HEK293 (cell line): ENCODE measurements around the gene CYP4F3.
A peak's percentile ranks its signal among the peaks of the same experiment; 100 is the strongest.

Source experiments
- CTCF ChIA-PET: fragments of 350-600 bp; formaldehyde crosslinking; extraction: SDS; loops from one replicate; lab custom pipeline; 2021; ENCODE audit warnings: antibody characterized with exemption; lab: Yijun Ruan, JAX
- POLR2A ChIA-PET: fragments of 300-600 bp; formaldehyde crosslinking; extraction: SDS; loops from one replicate; lab custom pipeline; 2020; ENCODE audit warnings: antibody characterized with exemption, inconsistent platforms; lab: Yijun Ruan, JAX
- H3K27ac ChIP-seq: fragments of 200-500 bp; sonication (Bioruptor generic); 2 replicates; pipeline ENCODE4 v1.5.1; 2014; ENCODE audit warnings: low read depth, low read length, control low read depth, inconsistent platforms; ENCODE audit errors: extremely low read depth
- H3K36me3 ChIP-seq, 2 experiments: fragments of 200-500 bp in 1 of 2; sonication (Bioruptor generic) in 1 of 2; 1 replicate in 1 of 2; 2 replicates in 1 of 2; pipeline ENCODE4 v1.5.1; 2014 to 2017; ENCODE audit warnings: inconsistent platforms in 2 of 2, low read length in 2 of 2; ENCODE audit not compliant: control insufficient read depth in 2 of 2, insufficient read depth in 1 of 2
- H3K4me1 ChIP-seq: fragments of 200-500 bp; sonication (Bioruptor generic); 2 replicates; pipeline ENCODE4 v1.5.1; 2014; ENCODE audit warnings: mild to moderate bottlenecking, low read length, inconsistent platforms; ENCODE audit not compliant: control insufficient read depth, insufficient read depth
- H3K4me3 ChIP-seq: 2 replicates; pipeline ENCODE4 v1.5.1; 2011; ENCODE audit warnings: low read depth, mild to moderate bottlenecking, control low read depth, low read length, moderate library complexity
- H3K9me3 ChIP-seq: fragments of 200-500 bp; sonication (Bioruptor generic); 2 replicates; pipeline ENCODE4 v1.5.1; 2014; ENCODE audit warnings: low read depth, low read length, inconsistent platforms; ENCODE audit not compliant: control insufficient read depth, insufficient read depth
- EGR2 ChIP-seq: fragments of 450-650 bp; formaldehyde crosslinking; IDR thresholded peaks from 2 replicates; pipeline ENCODE4 v1.5.1; 2016; ENCODE audit warnings: low read depth, missing biosample characterization, missing genetic modification characterization
- KLF1 ChIP-seq: fragments of 450-650 bp; formaldehyde crosslinking; IDR thresholded peaks from 2 replicates; pipeline ENCODE4 v1.5.1; 2016; ENCODE audit warnings: missing biosample characterization, missing genetic modification characterization
- KLF8 ChIP-seq: fragments of 450-650 bp; formaldehyde crosslinking; IDR thresholded peaks from 2 replicates; pipeline ENCODE4 v1.5.1; 2016; ENCODE audit warnings: missing biosample characterization, missing genetic modification characterization
- TCF7L2 ChIP-seq: IDR thresholded peaks from 2 replicates; pipeline ENCODE4 v1.6.1; 2011; ENCODE audit warnings: low read depth, mild to moderate bottlenecking, inconsistent platforms, low read length, moderate library complexity, borderline replicate concordance
- ZFHX2 ChIP-seq: fragments of 450-650 bp; formaldehyde crosslinking; conservative IDR thresholded peaks from 2 replicates; pipeline ENCODE4 v1.5.1; 2016; ENCODE audit warnings: missing biosample characterization, missing genetic modification characterization
- ZNF146 ChIP-seq: fragments of 450-650 bp; formaldehyde crosslinking; IDR thresholded peaks from 2 replicates; pipeline ENCODE4 v1.5.1; 2016; ENCODE audit warnings: missing biosample characterization, missing genetic modification characterization
- ZNF221 ChIP-seq: fragments of 450-650 bp; formaldehyde crosslinking; IDR thresholded peaks from 2 replicates; pipeline ENCODE4 v1.5.1; 2017; ENCODE audit warnings: missing biosample characterization, missing genetic modification characterization, borderline replicate concordance
- ZNF292 ChIP-seq: fragments of 450-650 bp; formaldehyde crosslinking; IDR thresholded peaks from 2 replicates; pipeline ENCODE4 v1.5.1; 2016; ENCODE audit warnings: low read depth, missing biosample characterization, missing genetic modification characterization, borderline replicate concordance
- ZNF302 ChIP-seq: fragments of 450-650 bp; formaldehyde crosslinking; IDR thresholded peaks from 2 replicates; pipeline ENCODE4 v1.5.1; 2016; ENCODE audit warnings: missing biosample characterization, missing genetic modification characterization, low read depth
- ZNF335 ChIP-seq: fragments of 450-650 bp; formaldehyde crosslinking; conservative IDR thresholded peaks from 2 replicates; pipeline ENCODE4 v1.5.1; 2016; ENCODE audit warnings: missing biosample characterization, missing genetic modification characterization
- ZNF341 ChIP-seq: fragments of 450-650 bp; formaldehyde crosslinking; IDR thresholded peaks from 2 replicates; pipeline ENCODE4; 2016; ENCODE audit warnings: low read depth, missing biosample characterization, missing genetic modification characterization
- ZNF394 ChIP-seq: fragments of 450-650 bp; formaldehyde crosslinking; IDR thresholded peaks from 2 replicates; pipeline ENCODE4 v1.5.1; 2016; ENCODE audit warnings: missing biosample characterization, missing genetic modification characterization, mild to moderate bottlenecking, moderate library complexity, borderline replicate concordance
- ZNF426 ChIP-seq: fragments of 450-650 bp; formaldehyde crosslinking; IDR thresholded peaks from 2 replicates; pipeline ENCODE4 v1.5.1; 2017; ENCODE audit warnings: missing biosample characterization, missing genetic modification characterization, mild to moderate bottlenecking, inconsistent platforms, moderate library complexity
- ZNF48 ChIP-seq: fragments of 450-650 bp; formaldehyde crosslinking; IDR thresholded peaks from 2 replicates; pipeline ENCODE4 v1.5.1; 2016; ENCODE audit warnings: missing biosample characterization, missing genetic modification characterization
- ZNF585B ChIP-seq: fragments of 450-650 bp; formaldehyde crosslinking; IDR thresholded peaks from 2 replicates; pipeline ENCODE4 v1.5.1; 2016; ENCODE audit warnings: missing biosample characterization, missing genetic modification characterization
- ZNF677 ChIP-seq: fragments of 450-650 bp; IDR thresholded peaks from 2 replicates; pipeline ENCODE4 v1.5.0; 2018; ENCODE audit warnings: missing biosample characterization, mild to moderate bottlenecking, missing genetic modification characterization, moderate library complexity
- ZNF701 ChIP-seq: fragments of 450-650 bp; formaldehyde crosslinking; IDR thresholded peaks from 2 replicates; pipeline ENCODE4 v1.5.1; 2016; ENCODE audit warnings: missing biosample characterization, missing genetic modification characterization
- ZNF747 ChIP-seq: fragments of 450-650 bp; formaldehyde crosslinking; IDR thresholded peaks from 2 replicates; pipeline ENCODE4 v1.5.1; 2016; ENCODE audit warnings: missing biosample characterization, missing genetic modification characterization
- TF ChIP-seq, protein P1 (sequence below): fragments of 450-650 bp; formaldehyde crosslinking; IDR thresholded peaks from 2 replicates; pipeline ENCODE4 v1.5.1; 2016; ENCODE audit warnings: missing biosample characterization, missing genetic modification characterization
- TF ChIP-seq, protein P2 (sequence below): fragments of 450-650 bp; formaldehyde crosslinking; IDR thresholded peaks from 2 replicates; pipeline ENCODE4 v1.5.1; 2016; ENCODE audit warnings: missing biosample characterization, missing genetic modification characterization
- TF ChIP-seq, protein P3 (sequence below): fragments of 450-650 bp; formaldehyde crosslinking; IDR thresholded peaks from 2 replicates; pipeline ENCODE4 v1.5.1; 2016; ENCODE audit warnings: missing biosample characterization, missing genetic modification characterization
- TF ChIP-seq, protein P4 (sequence below): fragments of 450-650 bp; formaldehyde crosslinking; IDR thresholded peaks from 2 replicates; pipeline ENCODE4 v1.5.1; 2016; ENCODE audit warnings: missing biosample characterization, missing genetic modification characterization, low read depth
- TF ChIP-seq, protein P5 (sequence below): fragments of 450-650 bp; formaldehyde crosslinking; IDR thresholded peaks from 2 replicates; pipeline ENCODE4 v1.5.1; 2016; ENCODE audit warnings: missing biosample characterization, missing genetic modification characterization

CYP4F3 gene

DNA sequence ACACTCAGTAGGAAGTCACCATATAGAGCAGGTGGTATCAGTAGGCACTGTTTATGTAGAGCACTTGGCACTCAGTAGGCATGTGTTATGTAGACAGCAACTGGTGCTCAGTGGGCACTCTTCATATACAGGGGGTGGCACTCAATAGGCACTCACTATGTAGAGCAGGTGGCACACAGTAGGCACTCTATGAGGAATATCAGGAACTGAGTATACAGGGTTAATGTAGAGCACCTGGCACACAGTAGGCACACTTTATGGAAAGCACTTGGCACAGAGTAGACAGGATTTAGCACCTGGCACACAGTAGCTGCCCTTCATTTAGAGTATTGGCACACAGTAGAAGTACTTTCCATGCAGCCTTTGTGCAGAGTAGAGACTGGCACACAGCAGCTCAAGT is 1.1 kb upstream of the CYP4F3 start:
- H3K9me3 ChIP-seq = no peaks in the 10 kb centered on the region
- ChIA-PET POLR2A (no interaction called here), CTCF (no interaction called here)
- no peak for TF ChIP-seq ZNF221 (tag by site-specific recombination)
- TF ChIP-seq, protein P1, sequence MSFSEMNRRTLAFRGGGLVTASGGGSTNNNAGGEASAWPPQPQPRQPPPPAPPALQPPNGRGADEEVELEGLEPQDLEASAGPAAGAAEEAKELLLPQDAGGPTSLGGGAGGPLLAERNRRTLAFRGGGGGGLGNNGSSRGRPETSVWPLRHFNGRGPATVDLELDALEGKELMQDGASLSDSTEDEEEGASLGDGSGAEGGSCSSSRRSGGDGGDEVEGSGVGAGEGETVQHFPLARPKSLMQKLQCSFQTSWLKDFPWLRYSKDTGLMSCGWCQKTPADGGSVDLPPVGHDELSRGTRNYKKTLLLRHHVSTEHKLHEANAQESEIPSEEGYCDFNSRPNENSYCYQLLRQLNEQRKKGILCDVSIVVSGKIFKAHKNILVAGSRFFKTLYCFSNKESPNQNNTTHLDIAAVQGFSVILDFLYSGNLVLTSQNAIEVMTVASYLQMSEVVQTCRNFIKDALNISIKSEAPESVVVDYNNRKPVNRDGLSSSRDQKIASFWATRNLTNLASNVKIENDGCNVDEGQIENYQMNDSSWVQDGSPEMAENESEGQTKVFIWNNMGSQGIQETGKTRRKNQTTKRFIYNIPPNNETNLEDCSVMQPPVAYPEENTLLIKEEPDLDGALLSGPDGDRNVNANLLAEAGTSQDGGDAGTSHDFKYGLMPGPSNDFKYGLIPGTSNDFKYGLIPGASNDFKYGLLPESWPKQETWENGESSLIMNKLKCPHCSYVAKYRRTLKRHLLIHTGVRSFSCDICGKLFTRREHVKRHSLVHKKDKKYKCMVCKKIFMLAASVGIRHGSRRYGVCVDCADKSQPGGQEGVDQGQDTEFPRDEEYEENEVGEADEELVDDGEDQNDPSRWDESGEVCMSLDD (tag by site-specific recombination) = no peak
- TF ChIP-seq, protein P2, sequence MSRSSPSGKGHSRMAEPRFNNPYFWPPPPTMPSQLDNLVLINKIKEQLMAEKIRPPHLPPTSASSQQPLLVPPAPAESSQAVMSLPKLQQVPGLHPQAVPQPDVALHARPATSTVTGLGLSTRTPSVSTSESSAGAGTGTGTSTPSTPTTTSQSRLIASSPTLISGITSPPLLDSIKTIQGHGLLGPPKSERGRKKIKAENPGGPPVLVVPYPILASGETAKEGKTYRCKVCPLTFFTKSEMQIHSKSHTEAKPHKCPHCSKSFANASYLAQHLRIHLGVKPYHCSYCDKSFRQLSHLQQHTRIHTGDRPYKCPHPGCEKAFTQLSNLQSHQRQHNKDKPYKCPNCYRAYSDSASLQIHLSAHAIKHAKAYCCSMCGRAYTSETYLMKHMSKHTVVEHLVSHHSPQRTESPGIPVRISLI = no peak
- TF ChIP-seq ZNF341 = no peak
- TF ChIP-seq ZNF146 = no peak
- TF ChIP-seq ZNF585B = no peak
- no peak for TF ChIP-seq ZNF335 (tag by site-specific recombination)
- no peak for TF ChIP-seq ZNF677
- no peak for TF ChIP-seq ZNF292 (tag by site-specific recombination)
- no peak for TF ChIP-seq ZNF701 (tag by site-specific recombination)
- no peak for TF ChIP-seq KLF8 (tag by site-specific recombination)
- H3K36me3 ChIP-seq = no peaks in the 10 kb centered on the region
- no peaks in the 10 kb centered on the region for H3K4me1 ChIP-seq
- no peak overlapping the region for H3K27ac ChIP-seq
- H3K4me3 ChIP-seq = no peak overlapping the region

DNA sequence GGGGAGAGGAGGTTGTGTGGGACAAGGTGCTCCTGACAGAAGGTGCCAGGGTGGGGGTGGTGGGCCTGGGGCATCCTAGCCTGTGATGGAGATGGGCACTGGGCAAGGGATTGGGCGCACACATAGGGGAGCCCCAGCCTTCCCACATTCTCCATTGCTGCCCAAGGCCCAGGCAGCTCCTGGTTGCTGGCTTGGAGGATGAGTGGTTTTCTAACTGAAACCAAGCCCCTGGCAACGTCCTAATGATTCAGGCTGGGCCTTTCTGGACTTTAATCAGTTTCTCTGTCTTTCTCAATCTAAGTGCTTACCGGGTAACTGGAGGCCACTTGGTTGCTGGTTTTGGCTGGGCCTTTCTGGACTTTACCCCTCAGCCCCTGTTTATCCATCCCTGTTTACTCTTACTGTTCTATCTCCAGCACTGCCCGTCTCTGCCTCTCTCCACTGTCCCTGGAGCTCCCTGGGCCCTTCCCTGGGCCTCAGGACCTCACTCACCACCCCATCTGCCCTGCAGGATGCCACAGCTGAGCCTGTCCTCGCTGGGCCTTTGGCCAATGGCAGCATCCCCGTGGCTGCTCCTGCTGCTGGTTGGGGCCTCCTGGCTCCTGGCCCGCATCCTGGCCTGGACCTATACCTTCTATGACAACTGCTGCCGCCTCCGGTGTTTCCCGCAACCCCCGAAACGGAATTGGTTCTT is 354 bp downstream of the CYP4F3 start:
- ChIA-PET POLR2A (no interaction called here), CTCF (no interaction called here)
- no peaks in the 10 kb centered on the region for H3K36me3 ChIP-seq
- no peaks in the 10 kb centered on the region for H3K4me1 ChIP-seq
- H3K27ac ChIP-seq = no peak overlapping the region
- no peak overlapping the region for H3K4me3 ChIP-seq
- TF ChIP-seq ZNF302 (tag by site-specific recombination) (no peak), KLF1 (tag by site-specific recombination) (no peak), ZFHX2 (tag by site-specific recombination) (0 out of 2 replicates have a peak, but pooled peaks have one; percentile 4), EGR2 (tag by site-specific recombination) (0 out of 2 replicates have a peak, but pooled peaks have one; percentile 5), ZNF394 (tag by site-specific recombination) (no peak)
- H3K9me3 ChIP-seq = no peaks in the 10 kb centered on the region

DNA sequence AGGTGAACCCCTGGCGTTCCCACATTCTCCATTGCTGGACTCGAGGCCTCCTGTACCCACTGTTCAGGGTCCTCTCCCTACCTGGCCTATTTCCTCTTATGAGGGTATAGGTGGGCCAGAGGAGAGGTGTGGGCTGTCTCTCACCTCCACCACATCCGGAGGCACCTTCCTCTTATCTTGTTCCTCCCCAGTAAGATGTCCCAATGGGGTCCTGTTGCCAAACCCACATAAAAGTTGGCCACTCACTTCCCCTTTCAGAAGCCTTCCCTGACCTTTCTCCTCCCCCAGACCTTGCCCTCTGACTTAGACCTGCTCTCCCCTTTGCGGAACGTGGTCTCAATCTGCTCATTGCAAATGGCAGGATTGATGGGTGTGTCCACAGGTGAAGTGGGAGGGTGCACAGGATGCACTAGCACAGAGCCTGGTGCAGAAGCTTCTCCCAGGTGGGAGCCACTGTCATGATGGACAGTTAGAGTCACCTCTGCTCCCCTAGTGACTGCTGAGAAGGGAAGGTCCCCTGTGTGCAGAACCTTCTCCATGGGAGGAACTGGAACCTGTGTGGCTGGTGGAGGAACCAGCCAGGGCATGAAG is 1.3 kb downstream of the CYP4F3 start:
- Histone ChIP-seq H3K4me3 (no peak overlapping the region), H3K9me3 (no peaks in the 10 kb centered on the region), H3K4me1 (no peaks in the 10 kb centered on the region), H3K27ac (no peak overlapping the region), H3K36me3 (no peaks in the 10 kb centered on the region)
- ChIA-PET CTCF (interaction anchor here (1.4 kb wide), 1 partner anchor 11 kb away, joined by 3 read pairs; no protein-coding TSS in a partner anchor), POLR2A (no interaction called here)
- TF ChIP-seq ZNF335 (tag by site-specific recombination) (no peak), TCF7L2 (no peak), ZNF747 (no peak), ZNF585B (no peak), ZNF48 (tag by site-specific recombination) (no peak), KLF8 (tag by site-specific recombination) (no peak), ZNF426 (tag by site-specific recombination) (no peak)
- TF ChIP-seq, protein P3, sequence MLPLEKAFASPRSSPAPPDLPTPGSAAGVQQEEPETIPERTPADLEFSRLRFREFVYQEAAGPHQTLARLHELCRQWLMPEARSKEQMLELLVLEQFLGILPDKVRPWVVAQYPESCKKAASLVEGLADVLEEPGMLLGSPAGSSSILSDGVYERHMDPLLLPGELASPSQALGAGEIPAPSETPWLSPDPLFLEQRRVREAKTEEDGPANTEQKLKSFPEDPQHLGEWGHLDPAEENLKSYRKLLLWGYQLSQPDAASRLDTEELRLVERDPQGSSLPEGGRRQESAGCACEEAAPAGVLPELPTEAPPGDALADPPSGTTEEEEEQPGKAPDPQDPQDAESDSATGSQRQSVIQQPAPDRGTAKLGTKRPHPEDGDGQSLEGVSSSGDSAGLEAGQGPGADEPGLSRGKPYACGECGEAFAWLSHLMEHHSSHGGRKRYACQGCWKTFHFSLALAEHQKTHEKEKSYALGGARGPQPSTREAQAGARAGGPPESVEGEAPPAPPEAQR (tag by site-specific recombination) = no peak
- TF ChIP-seq, protein P4, sequence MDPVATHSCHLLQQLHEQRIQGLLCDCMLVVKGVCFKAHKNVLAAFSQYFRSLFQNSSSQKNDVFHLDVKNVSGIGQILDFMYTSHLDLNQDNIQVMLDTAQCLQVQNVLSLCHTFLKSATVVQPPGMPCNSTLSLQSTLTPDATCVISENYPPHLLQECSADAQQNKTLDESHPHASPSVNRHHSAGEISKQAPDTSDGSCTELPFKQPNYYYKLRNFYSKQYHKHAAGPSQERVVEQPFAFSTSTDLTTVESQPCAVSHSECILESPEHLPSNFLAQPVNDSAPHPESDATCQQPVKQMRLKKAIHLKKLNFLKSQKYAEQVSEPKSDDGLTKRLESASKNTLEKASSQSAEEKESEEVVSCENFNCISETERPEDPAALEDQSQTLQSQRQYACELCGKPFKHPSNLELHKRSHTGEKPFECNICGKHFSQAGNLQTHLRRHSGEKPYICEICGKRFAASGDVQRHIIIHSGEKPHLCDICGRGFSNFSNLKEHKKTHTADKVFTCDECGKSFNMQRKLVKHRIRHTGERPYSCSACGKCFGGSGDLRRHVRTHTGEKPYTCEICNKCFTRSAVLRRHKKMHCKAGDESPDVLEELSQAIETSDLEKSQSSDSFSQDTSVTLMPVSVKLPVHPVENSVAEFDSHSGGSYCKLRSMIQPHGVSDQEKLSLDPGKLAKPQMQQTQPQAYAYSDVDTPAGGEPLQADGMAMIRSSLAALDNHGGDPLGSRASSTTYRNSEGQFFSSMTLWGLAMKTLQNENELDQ (tag by site-specific recombination) = no peak
- TF ChIP-seq, protein P5, sequence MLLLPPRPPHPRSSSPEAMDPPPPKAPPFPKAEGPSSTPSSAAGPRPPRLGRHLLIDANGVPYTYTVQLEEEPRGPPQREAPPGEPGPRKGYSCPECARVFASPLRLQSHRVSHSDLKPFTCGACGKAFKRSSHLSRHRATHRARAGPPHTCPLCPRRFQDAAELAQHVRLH = no peak
